Fibroblast of pulmonary artery (primary cell): Measurements from ENCODE around the gene WNT5B.

Experiments used
- DNase-seq: peaks from one replicate; pipeline ENCODE4 v3.0.0-alpha.2; 2010; ENCODE audit warnings: low read depth
- H3K4me3 ChIP-seq: replicated peaks from 2 replicates; pipeline ENCODE4 v1.5.1; 2011; ENCODE audit warnings: low read depth, mild to moderate bottlenecking, control low read depth, low read length, moderate library complexity
- TF ChIP-seq, protein P1 (sequence below): IDR thresholded peaks from 2 replicates; pipeline ENCODE4 v1.5.1; 2011; ENCODE audit warnings: mild to moderate bottlenecking, control low read depth, low read length, inconsistent platforms; ENCODE audit errors: missing control alignments

Gene WNT5B

DNA sequence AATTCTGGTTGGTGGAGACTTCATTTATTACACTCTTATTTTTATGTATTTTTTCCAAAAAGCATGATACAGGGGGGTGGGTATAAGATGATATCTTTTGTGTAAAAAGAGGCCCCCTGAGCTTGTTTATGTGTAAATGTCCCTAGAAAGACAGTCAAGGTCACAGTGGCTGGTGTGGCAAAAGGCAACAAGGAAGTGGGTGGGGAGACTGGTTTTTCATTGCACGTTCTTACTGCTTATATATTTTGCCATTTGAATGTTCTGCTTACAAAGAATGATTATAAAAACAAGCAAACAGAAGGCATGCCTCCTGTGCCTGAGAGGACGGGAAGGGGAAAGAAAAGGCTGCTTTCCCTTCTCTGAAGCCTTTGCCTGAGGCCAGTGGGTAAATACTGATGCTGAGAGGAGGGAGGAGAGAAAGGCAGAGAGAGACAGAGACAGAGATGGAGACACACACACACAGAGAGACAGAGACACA, 37.7 kb downstream of the WNT5B start:
- H3K4me3 ChIP-seq: no peak overlapping the region
- TF ChIP-seq, protein P1, sequence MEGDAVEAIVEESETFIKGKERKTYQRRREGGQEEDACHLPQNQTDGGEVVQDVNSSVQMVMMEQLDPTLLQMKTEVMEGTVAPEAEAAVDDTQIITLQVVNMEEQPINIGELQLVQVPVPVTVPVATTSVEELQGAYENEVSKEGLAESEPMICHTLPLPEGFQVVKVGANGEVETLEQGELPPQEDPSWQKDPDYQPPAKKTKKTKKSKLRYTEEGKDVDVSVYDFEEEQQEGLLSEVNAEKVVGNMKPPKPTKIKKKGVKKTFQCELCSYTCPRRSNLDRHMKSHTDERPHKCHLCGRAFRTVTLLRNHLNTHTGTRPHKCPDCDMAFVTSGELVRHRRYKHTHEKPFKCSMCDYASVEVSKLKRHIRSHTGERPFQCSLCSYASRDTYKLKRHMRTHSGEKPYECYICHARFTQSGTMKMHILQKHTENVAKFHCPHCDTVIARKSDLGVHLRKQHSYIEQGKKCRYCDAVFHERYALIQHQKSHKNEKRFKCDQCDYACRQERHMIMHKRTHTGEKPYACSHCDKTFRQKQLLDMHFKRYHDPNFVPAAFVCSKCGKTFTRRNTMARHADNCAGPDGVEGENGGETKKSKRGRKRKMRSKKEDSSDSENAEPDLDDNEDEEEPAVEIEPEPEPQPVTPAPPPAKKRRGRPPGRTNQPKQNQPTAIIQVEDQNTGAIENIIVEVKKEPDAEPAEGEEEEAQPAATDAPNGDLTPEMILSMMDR: no peak
- no peak for DNase-seq

DNA sequence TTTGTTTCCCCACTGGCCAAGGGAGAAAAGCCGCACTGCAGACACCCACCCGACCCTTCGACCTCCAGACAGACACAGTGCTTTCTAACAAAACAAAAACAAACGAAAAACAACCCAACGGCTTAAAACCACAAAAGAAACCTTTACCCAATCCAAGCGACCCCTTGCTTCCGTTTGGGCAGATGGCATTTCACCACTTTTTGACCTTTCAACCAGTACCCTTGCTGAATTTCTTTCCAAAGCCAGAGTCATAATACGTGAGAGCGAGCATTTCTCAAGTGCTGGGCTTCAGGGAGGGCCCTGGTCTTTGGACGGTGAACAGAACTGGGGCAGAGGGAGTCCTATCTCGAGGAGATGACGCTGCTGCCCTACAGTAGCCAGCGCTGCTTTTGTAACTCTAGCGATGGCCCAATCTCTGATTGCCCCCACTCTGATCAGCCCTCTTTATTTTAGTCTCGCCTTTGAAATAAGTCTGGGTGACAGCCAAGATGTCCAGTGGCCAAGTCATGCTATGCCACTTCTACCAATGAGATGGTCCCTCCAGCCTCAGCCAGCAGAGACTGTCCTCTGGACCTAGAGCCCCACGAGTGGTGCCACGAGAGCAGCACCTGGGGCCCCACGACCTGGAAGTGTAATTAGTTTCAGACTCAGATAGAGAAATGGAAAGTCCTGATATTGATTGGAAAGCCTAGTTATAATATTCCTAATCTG, 40.0 kb downstream of the WNT5B start:
- no peak for DNase-seq
- H3K4me3 ChIP-seq: no peak overlapping the region
- TF ChIP-seq, protein P1: no peak

DNA sequence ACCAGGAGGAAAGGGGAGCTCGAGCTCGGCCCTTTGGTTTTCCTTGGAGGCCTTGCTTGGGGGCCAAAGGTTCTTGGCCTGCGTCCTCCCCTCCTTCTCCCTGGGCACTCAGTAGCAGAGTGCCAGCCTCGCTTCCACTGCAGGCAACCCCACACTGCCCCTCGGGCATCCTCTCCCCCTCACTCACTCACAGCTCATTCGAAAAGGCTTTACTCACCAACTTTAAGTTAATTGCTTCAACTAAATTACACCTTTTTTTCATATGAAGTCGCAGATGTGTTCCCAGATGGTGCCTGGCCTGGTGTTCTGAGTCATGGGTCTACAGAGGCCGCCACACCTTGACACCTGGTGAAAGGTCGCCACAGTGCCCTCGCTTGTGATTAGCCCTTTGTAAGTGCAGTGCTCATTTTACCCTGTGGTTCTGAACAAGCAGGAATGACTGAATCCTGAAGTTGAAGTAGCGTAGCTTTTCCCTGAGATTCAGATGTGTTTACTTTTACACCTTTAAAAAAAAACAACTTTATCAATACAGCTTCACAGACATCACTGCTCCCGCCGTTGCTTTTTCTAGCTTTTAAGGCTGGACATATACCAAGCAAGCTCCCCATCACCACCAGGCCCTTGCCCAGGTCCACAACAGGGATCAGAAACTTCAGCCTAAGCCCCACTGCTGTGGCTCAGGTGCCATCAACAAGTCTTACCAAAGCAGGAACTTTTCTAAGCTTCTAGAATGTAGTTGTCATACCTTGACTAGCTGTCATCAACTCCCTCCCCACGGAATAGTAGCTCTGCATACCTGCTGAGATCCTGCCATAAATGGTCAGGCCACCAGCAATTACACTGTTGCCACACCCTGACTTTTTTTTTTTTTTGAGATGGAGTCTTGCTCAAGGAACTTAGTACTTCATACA, 41.6 kb downstream of the WNT5B start:
- TF ChIP-seq, protein P1: no peak
- H3K4me3 ChIP-seq: no peak overlapping the region
- DNase-seq: no peak

DNA sequence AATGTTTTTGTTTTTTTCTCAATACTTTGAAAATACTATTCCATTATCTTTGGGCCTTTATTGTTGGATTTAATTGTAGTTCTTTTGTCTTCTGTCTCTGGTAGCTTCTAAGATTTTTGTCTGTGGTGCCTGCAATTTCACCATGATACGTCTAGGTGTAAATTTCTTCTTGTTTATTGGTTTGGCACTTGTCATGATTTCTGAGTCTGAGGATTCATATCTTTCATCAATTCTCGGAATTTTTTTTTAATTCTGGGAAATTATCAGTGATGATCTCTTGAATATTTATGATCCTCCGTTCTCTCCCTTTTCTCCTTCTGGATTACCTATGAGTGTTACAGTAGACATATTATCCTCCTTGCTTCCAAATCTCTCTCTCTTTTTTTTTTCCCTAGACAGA, 47.0 kb downstream of the WNT5B start:
- TF ChIP-seq, protein P1: no peak
- H3K4me3 ChIP-seq: no peak overlapping the region
- DNase-seq: no peak

DNA sequence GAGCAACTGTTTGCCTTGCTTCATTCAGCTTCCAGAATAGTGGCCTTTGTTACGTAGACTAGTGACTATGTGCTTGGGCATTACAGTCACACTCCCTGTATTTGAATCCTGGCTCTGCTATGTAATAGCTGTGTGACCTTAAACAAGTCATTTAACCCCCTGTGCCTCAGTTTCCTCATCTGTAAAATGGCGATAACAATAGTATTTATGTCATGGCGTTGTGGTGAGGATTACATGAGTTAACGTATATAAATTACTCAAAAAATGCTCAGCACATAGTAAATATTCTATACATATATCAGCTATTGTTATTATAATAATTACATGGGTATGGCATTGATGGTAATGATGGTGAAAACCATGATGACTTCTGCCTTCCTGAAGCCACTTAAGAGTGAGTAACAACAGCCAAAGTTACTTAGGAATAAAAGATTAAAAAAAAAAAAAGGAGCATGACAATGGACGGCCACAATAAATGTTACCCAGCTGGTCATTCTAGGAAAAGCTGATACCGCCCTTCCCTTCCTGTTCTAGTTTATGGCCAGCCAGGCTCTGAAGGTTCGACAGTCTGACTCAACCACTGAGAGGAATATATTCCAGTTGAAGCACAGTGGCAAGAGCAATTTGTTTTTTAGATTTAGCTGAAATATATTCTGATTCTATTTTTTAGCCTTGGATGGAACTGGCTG, 51.9 kb downstream of the WNT5B start:
- H3K4me3 ChIP-seq: no peak overlapping the region
- DNase-seq: peak; percentile 51
- TF ChIP-seq, protein P1: no peak

DNA sequence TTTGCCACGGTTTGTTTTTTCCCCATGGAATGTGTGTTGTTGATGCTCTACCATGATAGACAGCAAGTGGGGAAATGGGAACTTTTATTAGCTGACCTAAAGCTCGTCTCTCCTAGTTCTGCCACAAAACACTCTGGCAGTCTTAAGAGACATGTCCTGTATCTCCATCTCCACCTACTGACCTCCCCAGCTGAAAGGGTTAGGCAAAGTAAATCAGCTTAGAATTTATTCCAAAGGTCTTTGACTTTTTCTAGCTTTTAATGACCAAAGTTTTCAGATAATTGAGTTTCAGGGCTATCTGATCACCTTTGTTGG, 52.4 kb downstream of the WNT5B start:
- H3K4me3 ChIP-seq: no peak overlapping the region
- DNase-seq: no peak
- TF ChIP-seq, protein P1: no peak
